NCI-H526 treated with DMSO at 0.1 percent for 48 hours (cell line): Measurements from ENCODE around the gene SF3B3.
"Not testable (repeated sequence)": the region's sequence is repeated elsewhere in the genome, so short reads cannot be mapped to it uniquely, and the experiment has no call there.

Source experiments
- DNase-seq: peaks from one replicate; lab custom pipeline; 2025; lab: John Stamatoyannopoulos, UW

The SF3B3 gene

GRCh38 chr16:70568601-70569237, 45.1 kb downstream of the SF3B3 start:
- DNase-seq = no peak

GRCh38 chr16:70569752-70570151, 46.1 kb downstream of the SF3B3 start:
- no peak for DNase-seq

GRCh38 chr16:70570967-70571570, 47.5 kb downstream of the SF3B3 start:
- no peak for DNase-seq

GRCh38 chr16:70571623-70572022, 48.0 kb downstream of the SF3B3 start:
- no peak for DNase-seq

- no peak for DNase-seq
Measured at GRCh38 chr16:70572050-70572925, 48.7 kb downstream of the SF3B3 start.

GRCh38 chr16:70572926-70573270, 49.3 kb downstream of the SF3B3 start:
- no peak for DNase-seq

- DNase-seq = no peak
Measured at GRCh38 chr16:70573451-70574121, 50.0 kb downstream of the SF3B3 start.

- no peak for DNase-seq
Measured at GRCh38 chr16:70574595-70575271, 51.1 kb downstream of the SF3B3 start.

GRCh38 chr16:70575376-70575775, 51.8 kb downstream of the SF3B3 start:
- no peak for DNase-seq

GRCh38 chr16:70576431-70577255, 53.0 kb downstream of the SF3B3 start:
- DNase-seq = no peak

GRCh38 chr16:70577256-70577698, 53.7 kb downstream of the SF3B3 start:
- no peak for DNase-seq

GRCh38 chr16:70578035-70578434, 54.4 kb downstream of the SF3B3 start:
- no peak for DNase-seq

GRCh38 chr16:70579248-70579647, 55.6 kb downstream of the SF3B3 start:
- DNase-seq = no peak

- DNase-seq = no peak
Measured at GRCh38 chr16:70579648-70580630, 56.3 kb downstream of the SF3B3 start.

GRCh38 chr16:70582280-70582978, 58.8 kb downstream of the SF3B3 start:
- no peak for DNase-seq

- DNase-seq = no peak
Measured at GRCh38 chr16:70586731-70587130, 63.1 kb downstream of the SF3B3 start.

- no peak for DNase-seq
Measured at GRCh38 chr16:70588565-70588964, 64.9 kb downstream of the SF3B3 start.

- DNase-seq = not testable (repeated sequence)
Measured at GRCh38 chr16:70589416-70589815, 65.8 kb downstream of the SF3B3 start.

- no peak for DNase-seq
Measured at GRCh38 chr16:70589998-70590471, 66.4 kb downstream of the SF3B3 start.
